Measurements from ENCODE around the gene ISL1.

The ISL1 gene

DNA sequence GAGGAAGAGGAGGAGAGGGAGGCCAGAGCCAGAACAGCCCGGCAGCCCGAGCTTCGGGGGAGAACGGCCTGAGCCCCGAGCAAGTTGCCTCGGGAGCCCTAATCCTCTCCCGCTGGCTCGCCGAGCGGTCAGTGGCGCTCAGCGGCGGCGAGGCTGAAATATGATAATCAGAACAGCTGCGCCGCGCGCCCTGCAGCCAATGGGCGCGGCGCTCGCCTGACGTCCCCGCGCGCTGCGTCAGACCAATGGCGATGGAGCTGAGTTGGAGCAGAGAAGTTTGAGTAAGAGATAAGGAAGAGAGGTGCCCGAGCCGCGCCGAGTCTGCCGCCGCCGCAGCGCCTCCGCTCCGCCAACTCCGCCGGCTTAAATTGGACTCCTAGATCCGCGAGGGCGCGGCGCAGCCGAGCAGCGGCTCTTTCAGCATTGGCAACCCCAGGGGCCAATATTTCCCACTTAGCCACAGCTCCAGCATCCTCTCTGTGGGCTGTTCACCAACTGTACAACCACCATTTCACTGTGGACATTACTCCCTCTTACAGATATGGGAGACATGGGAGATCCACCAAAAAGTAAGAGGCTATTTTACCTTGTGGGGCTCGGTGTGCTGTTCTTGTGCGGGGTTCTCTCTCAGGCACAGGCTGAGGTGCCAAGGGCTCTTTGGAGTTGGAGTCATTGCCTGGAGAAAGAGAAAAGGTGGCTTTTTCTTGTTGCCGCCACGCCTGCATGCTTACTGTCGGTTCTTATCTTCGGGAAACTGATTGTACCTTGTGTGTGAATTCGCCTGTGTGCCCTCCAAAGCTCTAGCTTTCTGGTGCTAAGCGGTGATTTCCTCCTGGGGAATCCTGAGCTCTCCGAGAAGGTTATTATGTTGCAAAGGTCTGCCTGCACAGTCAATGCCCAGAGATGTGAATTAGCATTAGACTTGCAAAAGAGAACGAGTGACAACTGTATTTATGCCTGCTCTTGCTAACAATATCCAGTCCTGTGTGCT is at the start of gene ISL1:
Gene ISL1 (plus strand): TSS at position 318 of the 991 bp plus-strand sequence. CDS start 224 bp downstream, at position 542.
- DNase-seq: no peak

GRCh38 chr5:51336878-51337277 is 46.4 kb upstream of the ISL1 start:
- no peak for DNase-seq

- DNase-seq: no peak
Observed at GRCh38 chr5:51345106-51345505, 38.1 kb upstream of the ISL1 start.

- DNase-seq: no peak
Observed at GRCh38 chr5:51347157-51347556, 36.1 kb upstream of the ISL1 start.

DNA sequence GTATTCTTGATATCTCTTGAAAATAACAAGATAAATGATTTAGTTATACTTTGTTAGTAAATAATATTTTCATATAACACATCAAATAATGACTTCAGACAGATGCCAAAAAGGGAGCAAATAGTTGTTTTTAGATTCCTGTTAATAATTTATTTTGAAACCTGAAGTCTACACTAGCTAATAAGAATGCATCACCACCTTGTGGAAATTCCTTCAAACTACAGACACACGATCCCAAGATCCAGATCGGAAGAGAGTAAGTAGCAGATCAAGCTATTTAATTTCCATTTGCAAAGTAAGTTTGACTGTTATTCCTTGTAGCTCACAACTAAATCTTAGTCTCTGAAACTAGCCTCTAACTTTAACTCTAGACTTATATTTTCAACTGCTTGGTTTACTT is 35.5 kb upstream of the ISL1 start:
- no peak for DNase-seq

GRCh38 chr5:51371052-51371451 is 12.2 kb upstream of the ISL1 start:
- no peak for DNase-seq

DNA sequence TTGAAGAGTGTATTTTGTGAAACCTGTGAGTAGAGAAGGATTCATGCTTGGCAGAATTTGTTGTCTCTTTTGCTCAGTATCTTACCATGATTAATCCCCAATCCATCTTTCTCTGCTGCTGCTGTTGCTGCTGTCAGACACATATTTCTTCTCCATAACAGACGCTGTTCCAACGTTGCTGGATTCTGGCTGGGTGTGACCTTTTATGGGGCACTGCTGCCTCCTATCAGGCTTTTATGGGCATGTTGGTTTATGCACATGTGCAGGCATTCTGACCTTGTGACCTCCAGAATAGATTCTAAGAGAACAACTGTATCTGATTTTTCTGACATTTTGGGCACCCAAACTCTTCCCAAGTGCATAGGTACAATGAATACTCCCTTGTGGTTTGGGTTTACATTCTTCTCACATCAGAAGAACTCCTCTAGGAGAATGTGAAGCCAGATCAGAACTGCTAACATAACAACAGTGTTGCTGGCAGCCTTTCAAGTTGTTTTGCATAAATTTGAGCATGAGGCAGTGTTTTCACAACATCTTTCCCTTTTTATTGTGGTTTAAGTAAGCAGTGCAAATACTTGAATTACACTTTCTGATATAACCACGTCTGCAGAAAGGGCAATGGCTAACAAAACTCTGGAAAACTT is 9.2 kb upstream of the ISL1 start:
- DNase-seq: no peak

- no peak for DNase-seq
Observed at GRCh38 chr5:51375084-51375483, 8.2 kb upstream of the ISL1 start.

- DNase-seq: no peak
Observed at GRCh38 chr5:51376509-51376908, 6.7 kb upstream of the ISL1 start.

DNA sequence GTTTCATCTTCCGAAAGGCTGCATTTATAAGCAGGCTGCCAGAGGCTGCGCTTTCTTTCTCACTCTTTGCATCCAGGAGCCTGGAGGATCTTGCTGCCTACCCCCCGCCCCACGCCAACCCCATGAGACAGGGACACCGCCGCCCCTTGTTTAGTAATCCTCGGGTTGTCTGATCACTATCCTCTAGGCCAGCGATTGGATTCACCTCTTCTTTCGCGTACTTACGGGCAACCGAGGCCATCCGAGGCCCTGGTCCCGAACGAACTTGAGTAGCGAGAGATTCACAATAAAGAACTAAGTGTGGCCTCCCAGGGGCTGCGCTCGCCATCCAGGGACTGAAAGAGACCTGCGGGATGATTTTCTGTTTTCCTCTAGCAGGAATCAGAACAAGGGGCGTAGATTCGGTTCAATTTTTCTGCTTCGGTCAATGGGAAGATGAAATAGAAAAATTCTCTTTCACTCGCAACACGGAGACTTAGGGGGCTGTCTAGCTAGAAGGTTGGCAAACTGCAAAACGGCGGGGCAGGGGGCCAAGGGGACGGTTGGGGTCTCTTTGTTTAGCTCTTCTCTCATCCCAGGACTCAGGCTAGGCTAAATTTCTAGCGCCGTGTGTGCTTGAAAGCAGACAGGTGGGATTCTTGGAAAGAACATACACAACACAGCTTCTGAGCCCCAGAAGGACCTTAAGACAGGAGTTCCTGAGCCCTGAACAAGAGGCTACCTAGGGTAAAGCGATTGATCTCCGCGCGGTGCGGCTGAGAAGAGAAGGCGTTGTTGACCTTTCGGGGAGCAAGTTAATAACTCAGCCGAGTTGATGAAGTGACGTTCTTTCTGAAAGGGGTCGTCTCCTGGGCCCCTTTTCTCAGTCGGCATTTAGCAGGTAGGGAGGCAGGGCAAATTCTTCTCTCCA is 5.8 kb upstream of the ISL1 start:
- DNase-seq: no peak

DNA sequence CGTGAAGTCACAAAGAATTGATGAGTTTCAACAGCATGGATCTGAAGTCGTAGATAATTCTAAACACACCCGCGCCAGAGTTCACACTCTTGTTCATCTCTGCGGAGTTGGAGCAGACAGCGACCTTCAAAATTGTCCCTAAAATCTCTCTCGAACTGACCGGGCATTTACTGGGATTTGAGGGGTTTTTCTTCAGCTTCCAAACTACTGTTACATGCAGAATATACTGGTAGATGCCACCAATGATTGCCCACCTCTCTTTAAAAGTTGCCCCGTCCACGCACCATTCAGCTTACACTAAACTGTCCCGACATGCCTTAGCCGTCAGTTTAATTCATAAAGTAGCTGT is 5.2 kb upstream of the ISL1 start:
- DNase-seq: no peak

DNA sequence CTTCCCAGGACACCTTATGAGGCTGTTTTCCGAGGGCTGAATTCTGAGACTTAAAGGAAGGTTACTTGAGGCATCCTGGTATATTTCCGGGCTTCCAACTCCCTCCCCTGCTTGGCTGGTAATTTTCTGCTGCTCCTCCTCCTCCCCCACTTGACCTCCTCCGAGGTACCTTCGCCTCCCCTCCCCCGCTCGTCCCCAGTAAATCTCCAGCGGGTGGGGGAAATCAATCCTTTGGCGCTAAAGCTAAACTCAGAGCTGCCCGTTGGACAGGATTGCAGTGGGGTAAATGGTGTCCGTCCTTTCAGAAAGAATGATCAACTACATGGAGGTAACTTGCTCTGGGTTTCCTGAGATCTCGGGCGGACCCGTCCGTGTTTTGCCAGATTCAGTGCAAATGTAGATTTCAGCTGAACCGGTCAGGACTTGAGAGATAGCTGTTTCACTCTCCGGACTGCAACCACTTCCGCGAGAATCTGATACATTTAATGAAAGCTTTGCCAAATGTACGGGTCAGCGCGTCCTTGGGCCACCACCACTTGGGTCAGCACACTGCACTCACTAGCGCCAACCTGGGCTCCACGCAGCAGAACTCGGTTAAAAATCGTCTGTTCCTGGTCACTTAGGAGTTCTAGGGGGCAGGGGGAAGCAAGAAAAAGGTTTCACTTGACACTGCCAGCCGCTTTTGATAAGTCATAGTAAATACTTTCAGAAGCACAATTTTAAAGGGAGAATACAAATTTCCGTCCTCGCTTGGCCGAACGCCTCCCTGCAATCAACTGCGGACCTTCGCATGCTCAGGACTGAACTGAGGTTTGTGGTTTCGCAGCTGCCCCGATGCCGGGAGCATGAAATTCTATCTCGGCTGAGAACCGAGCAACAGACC is 4.6 kb upstream of the ISL1 start:
- no peak for DNase-seq

DNA sequence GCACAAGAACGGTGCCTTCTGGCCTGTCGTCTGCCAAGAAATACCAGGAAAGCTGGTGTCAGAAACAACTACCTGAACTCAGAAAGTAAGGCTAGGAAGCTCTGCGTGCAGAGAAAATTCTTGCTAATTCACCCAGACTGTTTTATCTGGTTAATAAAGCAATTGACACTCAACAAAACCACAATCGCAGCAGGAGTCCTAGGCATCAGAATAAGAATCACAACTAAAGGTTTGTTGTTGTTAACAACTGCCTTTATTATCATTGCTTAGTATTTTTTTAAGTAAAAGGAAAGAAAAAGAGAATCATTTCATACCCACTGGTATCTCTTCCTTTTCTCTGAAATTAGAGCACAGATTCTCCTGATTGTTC is 3.9 kb upstream of the ISL1 start:
- DNase-seq: no peak

- no peak for DNase-seq
Observed at GRCh38 chr5:51380603-51381207, 2.5 kb upstream of the ISL1 start.

DNA sequence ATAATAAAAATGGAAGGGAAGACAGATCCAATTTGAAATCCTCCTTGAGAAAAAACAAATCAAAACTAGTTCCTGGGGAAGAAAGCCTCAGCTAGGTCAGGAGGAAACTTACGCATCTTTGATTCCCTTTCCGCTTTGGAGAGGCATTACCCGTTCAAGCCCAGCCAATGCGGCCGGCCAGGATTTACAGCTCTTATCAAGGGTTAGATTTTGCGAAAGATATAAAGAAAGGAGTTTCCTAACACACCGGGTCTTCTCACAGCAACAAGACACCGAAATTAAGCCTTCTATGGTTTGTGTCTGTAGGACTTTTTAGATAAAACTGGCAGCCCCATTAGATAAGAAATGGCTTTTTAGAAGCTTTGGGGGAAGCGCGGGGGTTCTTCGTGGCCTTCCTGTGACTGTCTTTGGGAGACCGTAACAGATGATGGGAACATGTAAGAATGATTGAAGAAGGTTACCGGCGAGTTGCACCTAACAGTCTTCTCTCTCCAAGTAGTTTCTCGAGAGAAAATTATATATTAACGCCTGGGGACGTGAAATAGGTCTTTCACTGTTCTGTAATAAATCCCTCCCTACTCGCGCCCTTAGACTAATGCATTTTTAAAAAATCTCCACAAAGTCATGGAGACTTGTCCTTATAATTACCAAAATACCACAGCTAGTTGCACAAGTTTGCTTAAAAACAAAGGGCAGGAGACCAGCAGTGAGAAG is 1.3 kb upstream of the ISL1 start:
- DNase-seq: no peak

DNA sequence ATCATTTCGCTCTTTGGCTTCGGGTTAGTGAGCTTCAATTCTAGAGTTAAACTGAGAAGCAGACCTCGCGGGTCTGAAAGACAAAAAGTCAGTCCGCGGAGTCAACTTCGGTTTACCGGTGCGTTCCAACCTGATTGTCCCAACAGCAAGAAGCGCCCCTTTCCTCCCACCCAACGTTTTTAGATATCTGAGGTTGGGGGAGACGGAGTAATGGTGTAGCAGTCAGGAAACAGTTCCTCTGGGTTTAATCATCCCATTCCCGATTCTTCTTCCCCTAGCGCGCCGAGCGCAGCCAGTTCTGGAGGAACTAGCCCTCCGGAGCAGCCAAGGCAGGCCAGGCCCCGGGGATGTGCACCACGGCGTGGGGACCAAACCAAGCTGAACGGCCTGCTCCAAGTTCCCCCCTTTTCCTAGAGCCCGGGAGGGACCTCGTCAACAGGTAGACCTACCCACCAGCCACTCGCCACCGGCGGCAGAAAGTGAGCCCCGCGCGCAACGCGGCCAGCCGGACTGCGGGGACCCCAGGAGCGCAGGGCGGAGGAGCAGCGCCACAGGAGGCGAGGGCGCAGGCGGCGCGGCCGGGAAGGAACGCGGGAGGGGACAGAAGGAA is 622 bp upstream of the ISL1 start:
- no peak for DNase-seq

DNA sequence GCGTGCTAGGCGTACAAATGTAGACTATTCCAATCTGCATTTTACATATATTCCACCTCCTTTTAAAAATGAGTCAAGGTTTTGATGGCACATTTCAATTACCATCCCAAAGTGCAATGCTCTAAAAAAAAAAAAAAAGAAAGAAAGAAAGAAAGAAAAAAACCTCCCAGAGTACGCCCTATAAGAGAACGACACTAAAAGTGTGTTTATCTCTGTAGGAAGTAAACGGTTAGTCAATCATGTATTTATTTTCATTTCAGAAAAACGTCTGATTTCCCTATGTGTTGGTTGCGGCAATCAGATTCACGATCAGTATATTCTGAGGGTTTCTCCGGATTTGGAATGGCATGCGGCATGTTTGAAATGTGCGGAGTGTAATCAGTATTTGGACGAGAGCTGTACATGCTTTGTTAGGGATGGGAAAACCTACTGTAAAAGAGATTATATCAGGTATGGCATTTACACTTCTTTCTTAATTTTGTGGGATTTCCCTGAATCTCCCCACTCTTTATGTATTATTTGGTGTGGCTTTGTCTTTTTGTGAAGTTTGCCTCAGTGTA is 1.1 kb downstream of the ISL1 start:
- DNase-seq: no peak

DNA sequence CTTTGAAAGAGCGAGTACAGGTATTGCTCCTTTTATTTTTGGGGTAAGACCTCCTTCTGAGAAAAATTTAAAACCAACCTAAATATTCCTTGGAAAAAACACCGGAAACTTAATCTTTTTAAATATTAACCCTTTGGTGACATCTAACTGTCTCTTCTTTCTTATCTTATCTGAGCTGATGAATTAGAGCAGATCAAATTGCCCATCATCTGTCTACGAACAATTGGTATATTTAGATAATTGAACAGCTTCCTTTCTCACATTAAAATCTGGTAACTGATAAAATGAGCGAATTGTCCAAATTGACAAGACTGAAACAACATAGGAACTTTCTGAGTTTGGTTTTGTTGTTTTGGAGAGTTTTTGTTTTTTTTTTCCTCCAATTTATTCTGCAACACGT is 2.0 kb downstream of the ISL1 start:
- no peak for DNase-seq

- no peak for DNase-seq
Observed at GRCh38 chr5:51386916-51387883, 4.0 kb downstream of the ISL1 start.
